Measurements from ENCODE around the gene ANXA1.

DNA sequence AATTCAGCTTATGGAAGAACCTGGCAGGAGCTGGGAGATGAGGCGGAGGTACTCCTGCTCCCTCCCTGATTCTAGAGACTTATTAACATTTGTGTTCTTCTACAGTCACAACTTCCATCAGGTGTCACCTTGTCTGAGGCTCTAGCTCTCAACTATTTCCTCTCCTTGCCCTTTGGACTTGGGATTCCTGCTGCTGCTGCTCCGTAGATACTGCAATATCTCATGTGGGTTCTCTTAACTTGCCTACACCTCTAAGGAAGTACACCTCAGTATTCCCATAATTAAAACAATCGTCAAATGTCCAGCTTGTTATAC is 21.2 kb downstream of the ANXA1 start:
- TF ChIP-seq EZH2 (IDR thresholded peaks at IDR 0.05; ENCODE audit: insufficient read depth, poor library complexity, severe bottlenecking) (no peak), EZH2phosphoT487 (IDR thresholded peaks at IDR 0.05; ENCODE audit: insufficient read depth, low read depth) (no peak)
